Measurements from ENCODE around the gene TCF3.

The TCF3 gene

DNA sequence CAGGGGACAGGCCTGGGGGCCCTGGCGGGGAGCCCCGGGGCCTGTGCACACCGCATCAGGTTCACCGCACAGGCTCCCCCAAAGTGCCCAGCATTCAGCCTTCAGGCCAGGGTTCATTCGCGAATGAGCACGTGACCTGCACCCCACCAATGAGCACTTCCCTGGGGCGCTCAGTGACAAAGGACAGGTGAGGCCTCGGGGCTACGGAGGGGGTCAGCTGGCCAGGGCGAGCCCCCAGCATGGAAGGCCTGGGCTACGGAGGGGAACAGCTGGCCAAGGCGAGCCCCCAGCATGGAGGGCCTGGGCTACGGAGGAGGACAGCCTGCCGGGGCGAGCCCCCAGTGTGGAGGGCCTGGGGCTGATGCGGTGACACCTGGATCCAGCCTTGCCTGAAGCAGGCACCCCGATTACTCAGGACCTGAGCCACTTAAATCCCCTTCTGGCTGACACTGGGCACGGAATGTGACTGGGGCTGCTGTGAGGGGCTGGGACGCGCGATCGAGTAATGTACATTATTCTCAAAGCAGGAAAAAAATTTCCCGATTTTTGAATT, 23.1 kb downstream of the TCF3 start:
- DNase-seq = no peak

DNA sequence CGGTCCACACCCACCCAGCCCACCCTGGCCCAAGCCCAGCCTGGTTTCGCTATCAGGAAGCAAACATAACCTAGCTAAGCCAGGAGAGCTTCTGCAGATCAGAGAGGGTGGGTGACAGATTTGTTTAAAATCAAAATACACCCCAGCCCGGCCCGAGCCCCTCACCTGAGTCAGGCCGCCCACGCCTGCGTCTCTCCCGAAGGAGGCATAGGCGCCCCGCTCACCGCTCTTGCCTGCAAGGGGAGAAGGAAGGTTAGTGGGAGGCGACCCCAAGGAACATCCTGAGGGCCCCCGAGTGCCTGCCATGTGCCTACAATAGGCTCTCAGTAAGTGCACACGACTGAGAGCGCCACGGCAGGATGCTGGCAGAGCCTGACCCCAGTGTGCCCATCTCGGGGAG, 25.2 kb downstream of the TCF3 start:
- no peak for DNase-seq

DNA sequence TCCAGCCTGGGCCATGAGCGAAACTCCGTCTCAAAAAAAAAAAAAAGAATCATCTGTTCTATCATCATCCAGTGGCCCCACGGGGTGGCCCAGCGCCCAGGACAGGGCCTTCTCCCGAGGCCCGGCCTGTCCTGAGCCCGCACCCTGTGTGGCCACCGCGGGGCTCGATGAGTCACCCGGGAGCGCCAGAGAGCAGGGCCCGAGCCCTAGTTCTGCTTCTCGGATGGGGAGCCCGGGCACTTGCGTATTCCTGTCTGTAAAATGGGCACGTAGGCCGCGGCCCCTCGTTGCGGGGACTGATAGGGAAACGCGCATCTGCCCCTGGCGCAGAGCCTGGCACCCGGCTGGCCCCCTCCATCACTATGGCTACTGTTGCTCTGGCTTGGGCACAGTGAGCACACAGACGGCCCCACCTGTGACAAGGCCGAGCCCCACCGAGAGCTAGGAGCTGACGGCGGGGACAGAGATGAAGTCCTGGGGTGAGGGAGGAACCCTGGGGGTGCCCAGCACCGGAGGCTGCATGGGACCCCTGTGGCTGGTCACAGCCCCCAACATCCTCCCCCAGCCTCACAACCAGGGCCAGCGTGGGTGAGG, 25.9 kb downstream of the TCF3 start:
- no peak for DNase-seq

DNA sequence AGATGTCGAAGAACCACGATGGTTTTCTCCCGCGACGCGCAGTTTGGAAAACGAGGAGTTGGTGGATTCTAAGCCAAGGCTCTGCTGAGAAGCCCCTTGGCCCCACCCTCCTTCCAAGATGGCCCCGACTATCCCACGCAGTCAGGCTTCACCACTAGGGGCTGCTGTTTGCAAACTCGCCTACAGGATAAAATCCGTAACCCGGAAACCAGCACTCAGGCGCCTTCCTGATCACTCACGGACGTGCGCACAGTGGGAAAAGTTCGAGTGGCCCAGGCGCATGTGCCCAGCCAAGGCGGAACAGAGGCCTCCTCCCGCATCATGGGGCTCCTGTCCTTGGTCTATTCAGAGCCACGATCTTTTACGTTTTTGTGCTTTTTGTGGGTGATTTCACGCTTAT, 28.0 kb downstream of the TCF3 start:
- DNase-seq = peak; percentile 7

DNA sequence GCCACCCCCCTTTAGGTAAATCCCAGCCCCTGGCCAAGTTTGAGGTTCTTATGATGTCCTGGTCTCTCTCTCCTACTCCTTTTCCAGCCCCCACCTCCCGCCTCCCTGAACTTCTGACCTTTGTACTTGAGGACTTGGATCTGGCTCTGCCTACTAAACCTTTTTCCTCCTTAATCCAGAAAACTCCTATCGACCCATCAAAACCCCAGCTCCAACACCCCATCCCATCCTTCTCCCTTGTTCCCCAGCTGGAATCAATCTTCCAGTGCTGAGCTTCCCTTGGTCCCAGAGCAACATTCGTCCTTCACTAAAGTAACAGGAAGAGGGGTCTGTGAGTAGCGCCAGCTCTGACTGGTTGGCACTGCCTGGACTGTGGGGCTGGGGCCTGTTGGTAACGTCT, 29.9 kb downstream of the TCF3 start:
- no peak for DNase-seq

DNA sequence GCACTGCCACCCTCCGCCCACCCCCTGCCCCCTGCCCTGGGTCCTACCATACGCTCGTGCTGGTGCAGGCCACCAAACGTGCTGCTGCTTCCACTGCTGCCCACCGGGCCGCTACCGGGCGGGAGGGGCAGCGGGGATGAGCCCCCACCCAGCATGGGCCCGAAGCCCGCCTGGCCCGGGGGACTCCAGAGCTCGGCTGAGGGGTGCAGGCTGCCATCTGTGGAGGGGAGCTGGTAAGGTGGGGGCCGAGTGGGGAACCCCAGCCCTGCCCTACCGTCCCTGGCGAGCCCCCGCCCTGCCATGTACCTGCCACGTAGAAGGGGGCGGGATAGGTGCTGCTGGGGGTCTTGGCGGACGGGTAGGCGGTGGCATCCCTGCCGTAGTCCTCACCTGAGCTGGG, 30.4 kb downstream of the TCF3 start:
- no peak for DNase-seq

DNA sequence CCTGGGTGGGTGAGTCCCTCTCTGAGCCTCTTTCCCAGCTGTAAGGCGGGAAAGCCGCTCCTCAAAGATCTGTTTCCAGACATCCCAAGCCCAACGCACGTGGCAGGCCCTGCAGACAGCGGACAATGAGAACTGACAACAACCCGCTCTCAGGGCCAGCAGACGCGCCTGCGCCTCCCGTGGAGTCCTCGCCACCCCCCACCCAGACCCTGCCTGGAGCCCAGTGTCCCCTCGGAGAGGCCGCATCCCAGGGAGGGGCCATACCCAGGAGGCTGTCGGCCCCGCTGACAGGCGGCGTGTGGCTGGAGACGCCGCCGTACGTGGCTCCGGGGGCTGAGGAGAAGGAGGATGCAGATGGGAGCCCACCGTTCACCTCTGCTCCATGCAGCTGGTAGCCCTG, 30.8 kb downstream of the TCF3 start:
- no peak for DNase-seq

DNA sequence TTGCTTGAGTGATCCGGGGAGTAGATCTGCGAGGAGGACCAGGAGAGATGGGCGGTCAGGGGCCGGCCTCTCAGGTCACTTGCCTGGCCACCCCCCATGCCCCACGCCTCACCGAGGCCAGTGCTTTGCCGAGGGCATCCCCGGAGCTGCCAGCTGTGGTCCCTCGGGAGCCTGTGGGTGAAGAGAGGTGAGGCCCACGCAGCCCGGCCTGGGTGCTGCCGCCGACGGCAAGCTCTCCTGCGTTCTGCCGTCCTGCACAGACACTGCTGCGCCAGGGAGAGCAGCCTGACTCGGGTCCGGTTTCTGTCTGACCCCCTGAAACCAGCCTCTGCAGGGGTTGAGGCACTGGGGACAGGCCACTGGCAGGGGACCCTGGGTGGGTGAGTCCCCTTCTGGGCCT, 31.4 kb downstream of the TCF3 start:
- no peak for DNase-seq

DNA sequence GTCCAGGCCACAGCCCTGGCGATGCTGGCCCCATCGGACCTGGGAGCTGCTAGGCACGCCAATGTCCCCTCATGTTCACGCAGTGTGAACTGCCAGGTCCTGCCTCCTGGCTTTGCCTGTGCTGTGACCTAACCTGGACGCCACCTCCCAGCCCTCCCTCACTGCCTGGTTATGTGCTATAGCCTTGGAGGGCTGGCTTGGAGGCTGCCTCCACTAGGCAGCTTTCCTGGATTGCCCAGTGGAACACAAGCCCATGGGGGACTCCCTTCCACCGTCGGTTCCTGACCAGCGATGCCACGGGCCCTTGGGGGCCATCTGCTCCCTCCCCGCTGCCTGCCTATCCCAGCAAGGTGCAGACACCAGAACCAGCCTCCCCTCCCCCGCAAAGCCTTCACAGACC, 31.9 kb downstream of the TCF3 start:
- no peak for DNase-seq

DNA sequence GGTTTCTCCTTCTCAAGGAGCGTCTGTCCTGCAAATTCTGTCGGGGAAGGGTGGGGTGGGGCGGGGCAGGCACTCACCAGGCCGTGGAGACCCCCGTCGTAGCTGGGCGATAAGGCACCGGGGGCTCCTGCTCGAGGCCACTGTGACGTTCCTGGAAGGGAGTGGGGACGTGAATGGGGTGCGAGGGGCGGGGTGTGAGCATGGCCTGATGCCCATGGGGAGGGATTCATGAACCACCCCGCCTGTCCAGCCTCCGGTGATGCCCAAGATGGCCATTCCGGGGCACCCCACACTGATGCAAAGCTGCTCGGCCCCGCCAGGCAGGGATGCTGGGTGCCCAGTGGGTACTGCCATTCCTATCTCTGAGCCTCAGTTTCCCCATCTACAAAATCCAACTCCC, 32.7 kb downstream of the TCF3 start:
- DNase-seq = no peak

DNA sequence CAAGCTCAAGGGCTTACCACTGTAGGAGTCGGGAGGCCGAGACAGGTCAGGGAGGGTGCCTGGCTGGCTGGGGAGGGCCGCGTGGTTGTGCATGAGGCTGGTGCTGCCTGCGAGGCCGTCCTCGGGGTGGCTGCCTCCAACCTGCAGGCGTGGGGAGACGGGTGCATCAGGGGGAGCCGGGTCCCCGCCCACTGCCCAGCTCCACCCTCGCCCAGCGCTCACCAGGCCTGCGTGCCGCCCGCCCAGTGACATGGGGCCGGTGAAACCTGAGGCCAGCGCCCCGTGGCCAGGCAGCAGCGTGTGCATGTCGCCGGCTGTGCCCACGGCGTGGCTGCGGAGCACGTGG, 33.3 kb downstream of the TCF3 start:
- DNase-seq = no peak

DNA sequence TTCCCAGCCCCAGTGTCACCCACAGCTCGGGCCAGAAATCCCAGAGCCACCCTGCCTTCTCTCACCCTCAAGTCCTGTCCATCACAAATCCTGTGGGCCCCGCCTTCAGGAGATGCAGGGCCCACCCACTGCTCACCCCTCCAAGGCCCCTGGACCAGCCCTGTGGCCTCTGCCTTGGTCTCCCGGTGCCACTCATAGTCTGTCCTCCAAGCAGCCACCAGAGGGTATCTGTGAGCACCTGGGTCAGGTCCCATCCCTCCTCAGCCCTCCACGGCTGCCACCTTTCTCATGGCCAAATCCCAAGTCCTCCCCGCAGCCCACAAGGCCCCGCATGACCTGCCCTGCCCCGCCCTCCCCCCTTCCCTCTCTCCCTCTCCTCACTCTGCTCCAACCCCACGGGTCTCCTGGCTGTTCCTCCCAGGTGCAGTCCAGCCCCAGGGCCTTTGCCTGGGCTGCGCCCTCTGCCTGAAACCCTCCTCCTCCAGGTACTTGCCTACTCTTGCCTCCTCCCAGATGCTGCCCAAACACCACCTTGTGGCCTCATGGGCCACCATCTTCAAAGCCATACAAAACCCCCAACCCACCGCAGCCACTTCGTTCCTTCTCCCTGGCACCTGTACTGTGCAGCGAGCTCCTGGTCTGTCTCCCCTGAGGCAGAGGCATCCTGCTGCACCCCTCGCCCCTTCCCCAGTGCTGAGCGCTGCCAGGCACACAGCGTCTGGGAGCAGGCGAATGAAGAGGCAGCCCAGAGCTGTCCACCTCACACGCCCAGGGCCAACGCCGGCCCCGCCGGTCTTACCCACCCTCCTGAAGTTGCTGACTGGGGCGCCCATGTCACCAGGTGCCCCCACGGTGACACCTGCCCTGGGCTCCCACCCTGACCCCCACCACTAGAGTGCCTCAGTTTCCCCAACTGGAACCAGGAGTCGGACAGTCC, 34.0 kb downstream of the TCF3 start:
- no peak for DNase-seq

DNA sequence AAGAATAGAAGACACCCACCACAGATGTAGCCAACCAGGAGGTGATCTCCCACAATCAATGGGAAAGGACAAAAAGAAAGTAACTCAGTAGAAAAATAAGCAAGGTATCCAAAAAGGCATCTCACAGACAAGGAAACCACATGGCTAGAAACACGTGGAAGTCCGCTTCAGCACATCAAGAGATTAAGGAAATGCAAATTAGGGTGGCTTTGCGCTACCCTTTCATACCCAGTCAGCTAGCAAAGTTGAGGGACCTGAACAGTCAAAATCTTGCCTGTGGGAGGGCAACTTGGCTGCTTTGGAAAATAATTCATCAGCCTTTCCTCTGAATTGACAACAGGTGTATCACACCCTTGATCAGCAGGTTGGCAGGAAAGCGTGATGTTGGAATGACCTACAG, 35.5 kb downstream of the TCF3 start:
- no peak for DNase-seq

DNA sequence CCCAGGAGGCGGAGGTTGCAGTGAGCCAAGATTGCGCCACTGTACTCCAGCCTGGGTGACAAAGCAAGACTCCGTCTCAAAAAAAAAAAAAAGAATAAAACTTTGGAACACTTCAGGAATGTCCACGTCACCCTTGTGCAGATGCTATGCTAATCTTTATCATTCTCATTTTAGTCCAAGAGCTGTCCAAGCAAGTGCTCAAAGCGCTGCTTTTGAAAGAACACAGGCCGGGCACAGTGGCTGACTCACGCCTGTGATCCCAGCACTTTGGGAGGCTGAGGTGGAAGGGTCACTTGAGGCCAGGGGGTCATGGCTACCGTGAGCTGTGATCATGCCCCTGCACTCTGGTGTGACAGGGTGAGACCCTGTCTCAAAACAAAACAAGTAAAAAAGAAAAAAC, 36.0 kb downstream of the TCF3 start:
- no peak for DNase-seq

DNA sequence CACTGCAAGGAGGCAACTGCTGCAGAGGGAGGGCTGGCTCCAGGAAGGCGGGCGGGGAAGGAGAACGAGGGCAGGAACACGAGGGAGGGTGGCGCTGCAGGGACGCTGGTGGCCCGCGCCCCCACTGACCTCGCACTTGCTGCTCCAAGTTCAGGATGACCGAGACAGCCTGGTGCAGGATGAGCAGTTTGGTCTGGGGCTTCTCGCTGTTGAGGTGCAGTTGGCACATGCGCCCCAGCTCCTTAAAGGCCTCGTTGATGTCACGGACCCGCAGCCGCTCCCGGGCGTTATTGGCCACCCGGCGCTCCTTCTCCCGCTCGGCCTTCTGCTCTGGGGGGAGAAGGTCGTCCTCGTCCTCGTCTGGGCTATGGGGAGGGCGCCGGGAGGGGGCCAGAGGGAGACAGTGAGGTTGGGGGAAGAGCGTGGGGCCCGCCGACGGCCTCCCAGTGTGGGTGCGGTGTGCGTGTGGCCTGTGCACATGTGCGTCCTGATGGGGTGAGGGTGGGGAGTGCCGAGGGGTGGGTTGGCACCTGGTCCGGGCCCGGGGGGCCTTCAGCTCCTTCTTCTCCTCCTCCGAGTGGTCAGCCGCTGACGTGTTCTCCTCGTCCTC, 37.2 kb downstream of the TCF3 start:
- no peak for DNase-seq

DNA sequence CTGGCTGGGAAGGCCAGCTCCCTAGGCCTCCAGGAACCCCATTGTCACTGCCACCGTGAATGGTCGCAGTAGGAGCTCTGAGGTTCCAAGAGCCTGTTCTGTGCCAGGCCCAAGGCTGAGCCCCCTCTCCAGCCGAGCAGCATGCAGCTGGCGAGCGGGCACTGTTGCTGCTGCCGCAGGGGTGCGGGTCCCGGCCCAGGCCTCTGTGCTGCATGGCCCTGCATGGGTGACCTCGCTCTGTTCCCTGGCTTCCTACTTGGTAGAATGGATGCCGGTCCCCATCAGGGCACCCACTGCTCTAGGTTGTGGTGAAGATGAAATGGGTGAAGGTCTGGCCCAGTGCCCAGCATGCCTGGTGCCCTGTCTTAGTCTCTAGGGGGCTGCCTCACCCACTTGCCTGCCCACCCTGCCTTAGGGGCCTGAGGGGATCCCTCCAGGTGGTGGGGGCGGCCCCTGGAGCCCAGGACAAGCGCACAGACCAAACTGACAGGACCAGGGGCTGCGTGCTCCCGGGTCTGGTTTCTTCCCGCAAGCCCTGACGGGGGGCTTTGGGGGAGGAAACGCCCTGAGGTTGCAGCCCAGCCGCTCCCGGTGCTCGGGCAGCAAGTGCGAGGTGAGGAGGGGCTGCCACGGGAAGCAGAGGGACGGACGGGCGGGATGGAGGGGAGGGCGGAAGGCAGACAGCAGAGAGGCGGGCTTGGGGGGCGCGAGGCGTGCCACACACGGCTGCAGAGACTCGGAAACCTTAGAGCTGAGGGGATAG, 38.4 kb downstream of the TCF3 start:
- DNase-seq = no peak

DNA sequence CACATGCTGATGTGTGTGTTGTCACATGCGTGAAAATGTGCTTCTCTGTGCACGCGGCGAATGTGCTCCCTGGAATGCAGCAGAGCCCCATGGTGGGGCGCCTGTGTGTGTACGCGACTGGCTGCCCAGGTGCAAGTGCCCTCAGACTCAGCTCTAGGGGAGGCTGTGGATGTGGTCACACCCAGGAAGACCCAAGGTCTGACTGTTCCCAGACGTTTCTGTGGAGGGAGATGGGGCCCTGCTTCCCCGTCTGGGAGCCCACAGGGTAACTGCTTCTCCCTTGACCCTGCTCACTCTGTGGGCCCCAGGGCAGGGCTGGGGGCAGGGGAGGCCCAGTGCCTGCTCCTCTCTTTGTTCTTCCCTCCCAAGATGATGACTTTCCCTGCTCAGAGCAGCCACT, 39.3 kb downstream of the TCF3 start:
- DNase-seq = no peak

DNA sequence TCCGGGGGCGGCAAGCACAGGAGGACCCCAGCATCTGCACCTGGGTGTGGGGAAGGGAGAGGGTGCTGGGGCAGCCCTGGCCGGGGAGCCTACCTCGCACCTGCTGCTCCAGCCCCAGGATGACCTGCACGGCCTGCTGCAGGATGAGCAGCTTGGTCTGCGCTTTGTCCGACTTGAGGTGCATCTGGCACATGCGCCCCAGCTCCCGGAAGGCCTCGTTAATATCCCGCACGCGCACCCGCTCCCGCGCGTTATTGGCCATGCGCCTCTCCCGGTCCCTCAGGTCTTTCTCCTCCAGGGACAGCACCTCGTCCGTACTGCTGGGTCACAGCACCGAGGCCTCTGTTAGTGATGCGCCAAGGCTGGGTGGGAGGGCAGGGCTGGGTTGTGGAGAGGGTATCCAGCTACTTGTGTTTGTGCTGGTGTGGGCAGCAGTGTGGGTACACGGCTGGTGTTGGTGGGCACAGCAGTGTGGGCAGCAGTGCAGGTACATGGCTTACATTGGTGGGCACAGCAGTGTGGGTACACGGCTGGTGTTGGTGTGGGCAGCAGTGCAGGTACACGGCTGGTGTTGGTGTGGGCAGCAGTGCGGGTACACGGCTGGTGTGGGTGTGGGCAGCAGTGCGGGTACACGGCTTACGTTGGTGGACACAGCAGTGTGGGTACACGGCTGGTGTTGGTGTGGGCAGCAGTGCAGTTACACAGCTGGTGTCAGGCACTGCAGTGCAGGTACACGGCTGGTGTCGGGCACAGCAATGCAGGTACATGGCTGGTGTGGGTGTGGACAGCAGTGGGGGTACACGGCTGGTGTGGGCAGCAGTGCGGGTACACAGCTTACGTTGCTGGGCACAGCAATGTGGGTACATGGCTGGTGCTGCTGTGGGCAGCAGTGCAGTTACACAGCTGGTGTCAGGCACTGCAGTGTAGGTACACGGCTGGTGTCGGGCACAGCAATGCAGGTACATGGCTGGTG, 40.0 kb downstream of the TCF3 start:
- DNase-seq = no peak

DNA sequence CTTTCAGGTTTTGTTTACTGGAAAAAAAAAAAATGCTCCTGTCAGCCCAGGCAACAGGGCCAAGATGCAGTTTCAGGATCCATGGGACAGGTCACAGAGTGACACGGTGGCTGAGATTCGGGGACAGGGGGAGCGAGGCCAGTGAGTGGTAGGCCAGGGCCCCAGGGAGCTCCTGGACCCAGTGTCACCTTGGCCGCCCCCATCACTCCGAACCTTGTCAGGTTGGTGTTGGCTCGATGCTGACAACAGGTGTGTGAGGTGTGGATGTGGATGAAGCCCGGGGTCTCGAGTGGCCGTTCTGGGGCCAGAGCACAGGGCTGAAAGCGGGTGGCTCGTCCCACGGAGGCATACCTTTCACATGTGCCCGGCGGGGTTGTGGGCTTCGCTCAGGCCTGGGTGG, 41.1 kb downstream of the TCF3 start:
- DNase-seq = no peak

DNA sequence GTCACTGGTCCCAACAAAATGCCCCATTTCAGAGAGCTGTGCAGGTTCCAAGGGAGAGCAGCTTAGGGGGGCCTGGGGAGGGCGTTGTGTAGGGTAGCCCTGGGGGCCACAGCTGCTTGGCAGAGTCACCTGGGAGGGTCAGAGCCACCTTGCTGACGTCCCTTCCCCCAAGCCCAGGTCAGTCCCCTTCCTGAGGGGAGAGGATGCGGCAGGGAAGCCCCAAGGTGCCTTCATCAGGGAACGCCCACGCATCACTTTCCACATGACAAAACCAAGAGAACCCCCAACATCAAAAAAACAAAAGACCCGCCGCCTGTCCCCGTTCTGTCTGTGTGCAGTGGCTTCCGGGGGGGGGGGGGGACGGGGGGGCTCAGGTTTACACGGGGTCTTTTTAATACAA, 41.8 kb downstream of the TCF3 start:
- no peak for DNase-seq

DNA sequence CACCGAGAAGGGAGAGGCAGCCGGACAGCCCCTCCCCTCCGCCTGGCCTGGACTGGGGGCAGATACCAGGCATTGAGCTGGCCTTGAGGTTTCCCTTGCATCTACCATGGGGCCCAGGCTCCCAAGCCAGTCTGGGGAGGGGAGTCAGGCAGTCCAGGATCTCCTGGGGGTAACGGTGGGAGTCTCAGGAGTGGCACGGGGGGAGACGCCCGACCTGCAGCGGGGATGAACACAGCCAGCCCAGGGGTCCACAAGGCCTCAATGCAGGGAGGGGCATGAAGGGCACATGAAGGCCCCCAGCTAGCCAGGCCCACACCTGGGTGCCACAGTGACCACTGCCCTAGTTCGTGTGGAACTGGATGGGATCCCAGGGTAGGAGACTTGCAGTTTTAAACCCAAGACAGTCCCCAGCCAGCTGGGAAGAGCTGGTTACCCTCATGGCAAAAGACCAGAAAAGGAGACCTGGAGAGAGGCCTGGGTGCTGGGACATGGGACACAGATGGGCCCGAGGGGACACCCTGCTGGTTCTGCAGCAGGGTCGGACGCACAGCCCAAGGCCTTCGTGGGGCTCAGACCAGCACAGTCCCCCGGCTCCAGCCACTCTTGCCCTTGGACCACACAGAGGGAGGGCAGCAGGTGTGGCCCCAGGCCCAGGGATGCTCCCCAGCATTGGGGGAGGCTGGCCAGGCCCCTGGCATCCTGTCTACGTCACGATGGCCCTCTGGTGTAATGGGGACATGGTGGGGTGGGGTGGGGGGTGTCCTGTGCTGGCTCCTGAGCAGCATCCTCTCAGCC, 42.5 kb downstream of the TCF3 start:
- no peak for DNase-seq

DNA sequence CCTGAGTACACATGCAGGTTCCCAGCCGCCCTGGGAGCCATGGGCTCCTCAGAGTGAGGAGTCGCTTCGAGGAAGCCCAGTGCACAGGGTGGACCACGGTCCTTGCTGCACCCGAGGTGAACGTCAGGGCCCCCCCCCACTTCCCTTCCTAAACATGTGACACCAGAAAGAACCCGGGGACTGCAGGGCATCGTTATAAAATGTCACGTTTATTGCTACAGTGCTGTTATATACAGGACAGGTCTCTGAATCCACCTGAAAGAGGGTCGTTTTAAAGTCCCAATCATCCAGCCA, 43.4 kb downstream of the TCF3 start:
- no peak for DNase-seq

Data from NCI-H510A treated with DMSO at 0.1 percent for 48 hours (cell line).